MCF 10A (cell line): ENCODE results near the gene FAM83B. TPM values are rescaled to one million over a fixed set of nuclear protein-coding genes. Genes with fewer than 3 reads are reported as not detected.

ENCODE experiments used
- BruUV-seq: library from RNA; stranded (reverse); fragments of 400-500 nt; replicated peaks from 2 replicates; lab custom pipeline; 2021; lab: Mats Ljungman, UMichigan
- CTCF ChIA-PET: fragments of 300-600 bp; sonication (Branson Sonifier 250); formaldehyde crosslinking; extraction: SDS; loops from one replicate; lab custom pipeline; 2021; ENCODE audit warnings: antibody characterized with exemption, inconsistent platforms; lab: Yijun Ruan, JAX
- POLR2A ChIA-PET: fragments of 300-600, 350-650 bp; sonication (Branson Sonifier 250); formaldehyde crosslinking; extraction: SDS; loops from one replicate; lab custom pipeline; 2020; ENCODE audit warnings: antibody characterized with exemption, inconsistent platforms; lab: Yijun Ruan, JAX
- DNase-seq: peaks from one replicate; pipeline ENCODE4 v3.0.0-alpha.2; 2018; ENCODE audit not compliant: unreplicated experiment
- H3K27ac Mint-ChIP-seq: one replicate; pipeline ENCODE4 v1.8.0; 2022; ENCODE audit warnings: mild to moderate bottlenecking, low read depth, mixed read lengths; ENCODE audit not compliant: unreplicated experiment
- H3K27me3 Mint-ChIP-seq: one replicate; pipeline ENCODE4 v1.8.0; 2022; ENCODE audit warnings: mixed read lengths; ENCODE audit not compliant: insufficient read depth, unreplicated experiment
- H3K36me3 Mint-ChIP-seq: one replicate; pipeline ENCODE4 v1.8.0; 2022; ENCODE audit warnings: mild to moderate bottlenecking, moderate library complexity, mixed read lengths; ENCODE audit not compliant: insufficient read depth, unreplicated experiment
- H3K4me1 Mint-ChIP-seq: one replicate; pipeline ENCODE4 v1.8.0; 2022; ENCODE audit warnings: mixed read lengths; ENCODE audit not compliant: insufficient read depth, unreplicated experiment
- H3K4me3 Mint-ChIP-seq: one replicate; pipeline ENCODE4 v1.8.0; 2022; ENCODE audit warnings: mild to moderate bottlenecking, moderate library complexity, mixed read lengths; ENCODE audit not compliant: unreplicated experiment
- H3K9me3 Mint-ChIP-seq: one replicate; pipeline ENCODE4 v1.8.0; 2022; ENCODE audit warnings: mixed read lengths; ENCODE audit not compliant: unreplicated experiment
- intact Hi-C: fragments of 100-400 bp; cut with micrococcal nuclease; formaldehyde crosslinking; loops from 2 replicates; pipeline ENCODE4 v1.14.1; 2022
- total RNA-seq: library from RNA; stranded (reverse); gene quantifications from 2 replicates; pipeline ENCODE4 v1.2.3, GENCODE V29; 2022
- TF ChIP-seq, protein P1 (sequence below): fragments of 200-600 bp; IDR thresholded peaks from one replicate; pipeline ENCODE4 v1.8.0; 2022; ENCODE audit warnings: antibody characterized with exemption, mild to moderate bottlenecking; ENCODE audit not compliant: unreplicated experiment

The FAM83B gene
- total RNA-seq, 1 experiment from 2014 or later, result 25.4 TPM

DNA sequence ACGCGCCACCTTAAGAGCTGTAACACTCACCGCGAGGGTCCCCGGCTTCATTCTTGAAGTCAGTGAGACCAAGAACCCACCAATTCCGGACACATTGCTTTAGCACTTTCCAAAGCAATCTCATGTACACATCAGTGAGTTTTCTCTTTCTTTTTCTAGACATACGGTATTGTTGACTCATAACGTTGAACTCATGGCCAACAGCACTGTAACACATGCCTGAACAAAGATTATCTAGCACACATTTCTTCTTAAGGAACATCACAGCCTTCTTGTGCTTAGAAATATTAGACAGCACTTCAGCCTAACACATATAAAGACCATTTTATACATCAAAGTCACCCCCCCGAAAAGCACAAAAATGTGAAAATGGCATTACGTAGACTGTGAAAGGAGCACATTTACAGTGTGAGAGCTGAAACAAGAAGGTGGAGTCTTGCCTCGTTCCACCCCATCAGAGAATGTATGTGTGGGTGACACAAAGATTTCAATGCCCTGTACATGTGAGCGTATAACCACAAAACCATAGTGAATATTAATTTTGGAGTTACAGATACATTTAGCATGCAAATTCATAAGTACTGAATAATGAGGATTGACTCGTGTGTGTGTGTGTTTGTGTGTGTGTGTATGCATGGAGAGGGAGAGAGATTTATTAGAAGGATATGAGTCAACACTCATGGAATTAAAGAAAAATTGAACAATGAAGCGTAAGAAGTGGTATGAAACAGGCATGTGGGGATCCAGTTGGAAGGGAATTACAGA is 134.1 kb downstream of the FAM83B start:
- Mint-ChIP-seq H3K4me1 (peaks cover 7% of the 10 kb centered on the region), H3K36me3 (no peaks in the 10 kb centered on the region), H3K9me3 (no peaks in the 10 kb centered on the region), H3K27ac (no peak overlapping the region), H3K27me3 (no peaks in the 10 kb centered on the region), H3K4me3 (no peak overlapping the region)
- CTCF ChIA-PET, result interaction anchor here (0.6 to 1.1 kb wide), 2 partner anchors 263 to 952 kb away, joined by 3 to 4 read pairs; no protein-coding TSS in a partner anchor
- TF ChIP-seq, protein P1, sequence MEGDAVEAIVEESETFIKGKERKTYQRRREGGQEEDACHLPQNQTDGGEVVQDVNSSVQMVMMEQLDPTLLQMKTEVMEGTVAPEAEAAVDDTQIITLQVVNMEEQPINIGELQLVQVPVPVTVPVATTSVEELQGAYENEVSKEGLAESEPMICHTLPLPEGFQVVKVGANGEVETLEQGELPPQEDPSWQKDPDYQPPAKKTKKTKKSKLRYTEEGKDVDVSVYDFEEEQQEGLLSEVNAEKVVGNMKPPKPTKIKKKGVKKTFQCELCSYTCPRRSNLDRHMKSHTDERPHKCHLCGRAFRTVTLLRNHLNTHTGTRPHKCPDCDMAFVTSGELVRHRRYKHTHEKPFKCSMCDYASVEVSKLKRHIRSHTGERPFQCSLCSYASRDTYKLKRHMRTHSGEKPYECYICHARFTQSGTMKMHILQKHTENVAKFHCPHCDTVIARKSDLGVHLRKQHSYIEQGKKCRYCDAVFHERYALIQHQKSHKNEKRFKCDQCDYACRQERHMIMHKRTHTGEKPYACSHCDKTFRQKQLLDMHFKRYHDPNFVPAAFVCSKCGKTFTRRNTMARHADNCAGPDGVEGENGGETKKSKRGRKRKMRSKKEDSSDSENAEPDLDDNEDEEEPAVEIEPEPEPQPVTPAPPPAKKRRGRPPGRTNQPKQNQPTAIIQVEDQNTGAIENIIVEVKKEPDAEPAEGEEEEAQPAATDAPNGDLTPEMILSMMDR, result no peak
- intact Hi-C loops, result no loop called here
- peak; percentile 7 for DNase-seq
- POLR2A ChIA-PET, result interaction anchor here (0.7 kb wide), 1 partner anchor 179 kb away, joined by 3 read pairs; no protein-coding TSS in a partner anchor
- BruUV-seq, result no TSS peak

DNA sequence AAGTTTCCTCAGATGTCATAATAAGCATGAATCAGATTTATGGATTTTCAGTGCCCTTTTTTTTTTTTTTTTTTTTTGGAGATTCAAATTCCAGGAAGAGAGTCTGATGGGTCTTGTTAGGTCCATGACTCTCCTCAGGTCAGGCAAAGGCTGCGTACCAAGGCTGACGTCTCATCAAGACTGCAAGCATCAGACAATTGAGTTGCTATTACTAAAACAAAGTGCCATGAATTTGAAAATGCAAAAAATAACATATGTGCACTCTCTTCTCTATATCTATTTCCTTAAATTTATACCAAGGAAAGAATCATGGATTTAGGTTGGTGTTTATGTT is 134.7 kb downstream of the FAM83B start:
- no peaks in the 10 kb centered on the region for H3K27me3 Mint-ChIP-seq
- H3K4me1 Mint-ChIP-seq, result peaks cover 7% of the 10 kb centered on the region
- H3K27ac Mint-ChIP-seq, result no peak overlapping the region
- TF ChIP-seq, protein P1, result no peak
- POLR2A ChIA-PET, result no interaction called here
- CTCF ChIA-PET, result no interaction called here
- no peak for DNase-seq
- BruUV-seq, result no TSS peak
- no peak overlapping the region for H3K4me3 Mint-ChIP-seq
- H3K36me3 Mint-ChIP-seq, result no peaks in the 10 kb centered on the region
- intact Hi-C loops, result no loop called here
- H3K9me3 Mint-ChIP-seq, result no peaks in the 10 kb centered on the region

DNA sequence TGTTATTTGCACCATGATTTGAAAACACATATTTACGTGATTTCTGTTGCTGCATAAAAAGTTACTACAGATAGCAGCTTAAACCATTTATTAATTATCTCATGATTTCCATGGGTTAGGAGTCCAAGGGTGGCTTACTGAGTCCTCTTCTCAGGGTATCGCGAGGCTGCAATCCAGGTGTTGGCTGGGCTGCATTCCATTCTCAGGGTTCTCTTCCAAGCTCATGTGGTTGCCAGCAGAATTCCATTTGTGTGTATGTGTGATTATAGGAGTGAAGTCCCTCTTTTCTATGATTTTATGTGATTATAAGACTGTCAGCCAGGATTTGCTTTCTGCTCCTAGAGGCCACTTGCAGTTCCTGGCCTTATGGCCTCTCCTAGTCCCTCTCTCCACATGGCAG is 135.1 kb downstream of the FAM83B start:
- H3K4me1 Mint-ChIP-seq, result peaks cover 7% of the 10 kb centered on the region
- H3K36me3 Mint-ChIP-seq, result no peaks in the 10 kb centered on the region
- TF ChIP-seq, protein P1, result no peak
- H3K27me3 Mint-ChIP-seq, result no peaks in the 10 kb centered on the region
- CTCF ChIA-PET, result no interaction called here
- no peak for DNase-seq
- no peaks in the 10 kb centered on the region for H3K9me3 Mint-ChIP-seq
- H3K27ac Mint-ChIP-seq, result no peak overlapping the region
- intact Hi-C loops, result no loop called here
- POLR2A ChIA-PET, result interaction anchor here (0.6 kb wide), 1 partner anchor 150 kb away, joined by 4 read pairs; no protein-coding TSS in a partner anchor
- BruUV-seq, result no TSS peak
- no peak overlapping the region for H3K4me3 Mint-ChIP-seq

DNA sequence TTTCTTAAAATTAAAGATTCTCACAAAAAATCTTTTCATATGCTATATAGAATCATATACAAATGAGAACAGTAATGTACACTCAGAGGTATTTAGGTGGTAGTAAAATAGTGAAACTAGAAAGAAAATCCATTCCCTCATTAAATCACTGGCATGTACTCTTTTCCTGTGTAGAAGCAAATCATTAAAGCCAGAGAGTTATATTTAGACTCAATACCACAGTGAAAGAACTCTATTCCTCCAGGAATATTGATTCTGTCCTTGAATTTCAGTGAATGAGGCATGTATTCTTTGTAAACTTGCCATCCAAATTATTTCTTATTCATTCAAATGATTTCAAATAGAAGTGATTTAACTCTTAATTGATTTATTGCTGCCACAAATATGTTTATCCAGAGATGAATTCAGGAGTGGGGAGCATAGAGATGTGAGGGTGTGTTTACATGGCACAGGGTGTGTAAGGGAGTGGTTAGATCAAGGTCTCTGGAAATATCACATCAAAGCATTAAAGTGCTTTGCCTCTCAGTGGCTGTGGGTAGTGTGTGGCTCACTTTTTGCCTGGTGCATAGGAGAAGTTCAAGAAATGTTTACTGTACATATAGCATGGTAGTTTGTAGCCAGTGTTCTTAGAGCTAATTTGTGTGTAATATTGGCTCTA is 141.2 kb downstream of the FAM83B start:
- H3K4me3 Mint-ChIP-seq, result no peak overlapping the region

More for the DNA sequence above, 141.2 kb downstream of the FAM83B start:
- no peak for DNase-seq
- no peaks in the 10 kb centered on the region for H3K4me1 Mint-ChIP-seq
- TF ChIP-seq, protein P1, result no peak
- POLR2A ChIA-PET, result no interaction called here
- no TSS peak for BruUV-seq
- H3K27ac Mint-ChIP-seq, result no peak overlapping the region
- intact Hi-C loops, result no loop called here
- CTCF ChIA-PET, result no interaction called here
- H3K27me3 Mint-ChIP-seq, result no peaks in the 10 kb centered on the region
- no peaks in the 10 kb centered on the region for H3K9me3 Mint-ChIP-seq
- H3K36me3 Mint-ChIP-seq, result no peaks in the 10 kb centered on the region
